SU-DHL-6 (cell line): Measurements from ENCODE around the gene OMP.

ENCODE experiments used
- CTCF ChIP-seq: fragments of 200-600 bp; sonication (generic); IDR thresholded peaks from one replicate; pipeline ENCODE4 v1.5.1; 2017; ENCODE audit warnings: antibody characterized with exemption, mild to moderate bottlenecking, low read length, moderate library complexity; ENCODE audit not compliant: insufficient read depth, poor library complexity, severe bottlenecking
- EZH2phosphoT487 ChIP-seq: fragments of 200-600 bp; sonication (generic), shearing (Covaris generic); conservative IDR thresholded peaks from 2 replicates; pipeline ENCODE4 v1.6.1; 2018; ENCODE audit warnings: mild to moderate bottlenecking, antibody characterized with exemption, low read length, moderate library complexity, mixed read lengths

GRCh38 chr11:77107950-77108349 lies 5.3 kb downstream of the OMP start:
- no peak for TF ChIP-seq CTCF
- no peak for TF ChIP-seq EZH2phosphoT487
